ENCODE data around the gene NOS1AP. TPM values are rescaled to one million over a fixed set of nuclear protein-coding genes. Genes with fewer than 3 reads are reported as not detected.

The NOS1AP gene
- total and polyA plus RNA-seq, 2 experiments from 2014 or later, result 5.8 to 6.6 TPM

DNA sequence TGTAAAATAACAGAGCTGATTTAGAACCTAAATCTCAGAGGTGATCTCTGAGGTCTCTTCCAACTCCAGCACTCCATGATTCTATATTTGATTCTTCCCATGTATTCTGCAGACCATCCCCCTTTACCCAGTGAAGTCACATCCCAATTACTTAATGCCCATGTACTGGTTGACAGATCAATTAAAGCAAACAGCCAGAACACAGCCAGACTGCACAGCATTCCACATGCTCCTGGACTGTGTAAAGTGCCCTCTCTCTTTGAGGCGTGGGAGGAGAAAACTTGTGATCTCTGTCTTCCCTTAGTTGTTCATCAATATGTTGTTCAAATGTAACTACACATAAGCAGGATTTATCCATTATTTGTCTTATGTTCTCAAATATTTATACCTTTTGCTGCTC is 18.1 kb downstream of the NOS1AP start:
- ATAC-seq, result no peak
- Histone ChIP-seq H3K27ac (ENCODE audit: low read depth) (no peak overlapping the region), H3K4me3 (no peak overlapping the region), H3K27me3 (ENCODE audit: insufficient read depth) (peaks cover 20% of the 10 kb centered on the region), H3F3A (replicated peaks; ENCODE audit: low read depth) (no peaks in the 10 kb centered on the region), H4K20me1 (replicated peaks; ENCODE audit: insufficient read depth) (no peaks in the 10 kb centered on the region; the same call in 1 of the 2 replicates), H3K79me2 (replicated peaks; ENCODE audit: insufficient read depth) (peaks cover 34% of the 10 kb centered on the region), H2AFZ (no peak overlapping the region), H3K9me2 (ENCODE audit: insufficient read depth) (no peaks in the 10 kb centered on the region), H3K36me3 (ENCODE audit: insufficient read depth) (no peaks in the 10 kb centered on the region), H3K4me1 (ENCODE audit: insufficient read depth) (peaks cover 11% of the 10 kb centered on the region), H3K4me2 (no peak overlapping the region)
- Mint-ChIP-seq H3K27ac (no peak overlapping the region), H3K36me3 (ENCODE audit: low read depth) (peaks cover 17% of the 10 kb centered on the region; the same call in 2 of the 3 replicates), H3K4me1 (peaks cover 33% of the 10 kb centered on the region), H3K4me3 (no peak overlapping the region), H3K27me3 (ENCODE audit: insufficient read depth, low read depth, poor library complexity) (peaks cover 14% of the 10 kb centered on the region), H3K9me3 (peaks cover 4% of the 10 kb centered on the region; the same call in 2 of the 3 replicates)
- TF ChIP-seq, protein P1, sequence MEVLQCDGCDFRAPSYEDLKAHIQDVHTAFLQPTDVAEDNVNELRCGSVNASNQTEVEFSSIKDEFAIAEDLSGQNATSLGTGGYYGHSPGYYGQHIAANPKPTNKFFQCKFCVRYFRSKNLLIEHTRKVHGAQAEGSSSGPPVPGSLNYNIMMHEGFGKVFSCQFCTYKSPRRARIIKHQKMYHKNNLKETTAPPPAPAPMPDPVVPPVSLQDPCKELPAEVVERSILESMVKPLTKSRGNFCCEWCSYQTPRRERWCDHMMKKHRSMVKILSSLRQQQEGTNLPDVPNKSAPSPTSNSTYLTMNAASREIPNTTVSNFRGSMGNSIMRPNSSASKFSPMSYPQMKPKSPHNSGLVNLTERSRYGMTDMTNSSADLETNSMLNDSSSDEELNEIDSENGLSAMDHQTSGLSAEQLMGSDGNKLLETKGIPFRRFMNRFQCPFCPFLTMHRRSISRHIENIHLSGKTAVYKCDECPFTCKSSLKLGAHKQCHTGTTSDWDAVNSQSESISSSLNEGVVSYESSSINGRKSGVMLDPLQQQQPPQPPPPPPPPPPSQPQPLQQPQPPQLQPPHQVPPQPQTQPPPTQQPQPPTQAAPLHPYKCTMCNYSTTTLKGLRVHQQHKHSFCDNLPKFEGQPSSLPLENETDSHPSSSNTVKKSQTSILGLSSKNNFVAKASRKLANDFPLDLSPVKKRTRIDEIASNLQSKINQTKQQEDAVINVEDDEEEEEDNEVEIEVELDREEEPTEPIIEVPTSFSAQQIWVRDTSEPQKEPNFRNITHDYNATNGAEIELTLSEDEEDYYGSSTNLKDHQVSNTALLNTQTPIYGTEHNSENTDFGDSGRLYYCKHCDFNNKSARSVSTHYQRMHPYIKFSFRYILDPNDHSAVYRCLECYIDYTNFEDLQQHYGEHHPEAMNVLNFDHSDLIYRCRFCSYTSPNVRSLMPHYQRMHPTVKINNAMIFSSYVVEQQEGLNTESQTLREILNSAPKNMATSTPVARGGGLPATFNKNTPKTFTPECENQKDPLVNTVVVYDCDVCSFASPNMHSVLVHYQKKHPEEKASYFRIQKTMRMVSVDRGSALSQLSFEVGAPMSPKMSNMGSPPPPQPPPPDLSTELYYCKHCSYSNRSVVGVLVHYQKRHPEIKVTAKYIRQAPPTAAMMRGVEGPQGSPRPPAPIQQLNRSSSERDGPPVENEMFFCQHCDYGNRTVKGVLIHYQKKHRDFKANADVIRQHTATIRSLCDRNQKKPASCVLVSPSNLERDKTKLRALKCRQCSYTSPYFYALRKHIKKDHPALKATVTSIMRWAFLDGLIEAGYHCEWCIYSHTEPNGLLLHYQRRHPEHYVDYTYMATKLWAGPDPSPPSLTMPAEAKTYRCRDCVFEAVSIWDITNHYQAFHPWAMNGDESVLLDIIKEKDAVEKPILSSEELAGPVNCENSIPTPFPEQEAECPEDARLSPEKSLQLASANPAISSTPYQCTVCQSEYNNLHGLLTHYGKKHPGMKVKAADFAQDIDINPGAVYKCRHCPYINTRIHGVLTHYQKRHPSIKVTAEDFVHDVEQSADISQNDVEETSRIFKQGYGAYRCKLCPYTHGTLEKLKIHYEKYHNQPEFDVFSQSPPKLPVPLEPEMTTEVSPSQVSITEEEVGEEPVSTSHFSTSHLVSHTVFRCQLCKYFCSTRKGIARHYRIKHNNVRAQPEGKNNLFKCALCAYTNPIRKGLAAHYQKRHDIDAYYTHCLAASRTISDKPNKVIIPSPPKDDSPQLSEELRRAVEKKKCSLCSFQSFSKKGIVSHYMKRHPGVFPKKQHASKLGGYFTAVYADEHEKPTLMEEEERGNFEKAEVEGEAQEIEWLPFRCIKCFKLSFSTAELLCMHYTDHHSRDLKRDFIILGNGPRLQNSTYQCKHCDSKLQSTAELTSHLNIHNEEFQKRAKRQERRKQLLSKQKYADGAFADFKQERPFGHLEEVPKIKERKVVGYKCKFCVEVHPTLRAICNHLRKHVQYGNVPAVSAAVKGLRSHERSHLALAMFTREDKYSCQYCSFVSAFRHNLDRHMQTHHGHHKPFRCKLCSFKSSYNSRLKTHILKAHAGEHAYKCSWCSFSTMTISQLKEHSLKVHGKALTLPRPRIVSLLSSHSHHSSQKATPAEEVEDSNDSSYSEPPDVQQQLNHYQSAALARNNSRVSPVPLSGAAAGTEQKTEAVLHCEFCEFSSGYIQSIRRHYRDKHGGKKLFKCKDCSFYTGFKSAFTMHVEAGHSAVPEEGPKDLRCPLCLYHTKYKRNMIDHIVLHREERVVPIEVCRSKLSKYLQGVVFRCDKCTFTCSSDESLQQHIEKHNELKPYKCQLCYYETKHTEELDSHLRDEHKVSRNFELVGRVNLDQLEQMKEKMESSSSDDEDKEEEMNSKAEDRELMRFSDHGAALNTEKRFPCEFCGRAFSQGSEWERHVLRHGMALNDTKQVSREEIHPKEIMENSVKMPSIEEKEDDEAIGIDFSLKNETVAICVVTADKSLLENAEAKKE (CRISPR knock-in tag; IDR thresholded peaks at IDR 0.05), result no peak
- TF ChIP-seq ZNF331 (CRISPR knock-in tag; IDR thresholded peaks at IDR 0.05; ENCODE audit: low read depth), result no peak
- no peak for DNase-seq (ENCODE audit: low spot score)

DNA sequence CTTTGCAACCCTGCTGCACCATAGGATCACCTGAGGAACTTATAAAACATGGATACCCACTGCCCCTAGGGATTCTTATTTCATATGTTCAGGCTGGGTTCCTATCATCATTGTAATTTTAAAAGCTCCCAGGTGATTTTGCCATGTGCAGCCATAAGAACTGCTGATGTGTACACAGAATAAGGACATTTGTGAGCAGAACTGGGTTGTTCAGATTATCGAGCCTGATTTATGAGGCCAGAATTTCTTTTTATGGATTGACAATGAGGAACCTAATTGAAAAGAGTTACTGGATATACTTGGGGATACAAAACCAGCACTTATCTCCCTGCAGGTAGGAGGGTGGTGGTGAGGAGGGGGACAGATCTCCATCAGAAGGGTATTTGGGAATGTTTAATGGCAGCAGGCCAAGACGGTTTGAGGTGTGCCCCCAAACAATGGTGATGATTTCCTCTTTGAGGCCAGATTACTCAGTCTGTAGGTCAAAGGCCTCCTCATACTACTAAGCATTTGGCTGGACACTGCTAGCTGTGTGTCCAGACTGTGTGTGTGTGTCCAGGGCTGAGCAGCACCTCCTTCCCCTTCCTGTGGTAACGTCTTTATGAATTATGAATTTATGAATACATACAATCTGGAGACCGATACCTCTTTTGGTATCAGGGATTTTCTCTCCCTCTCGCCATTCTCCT is 18.9 kb downstream of the NOS1AP start:
- no peak overlapping the region for H3K27ac Mint-ChIP-seq
- H3K27me3 Mint-ChIP-seq (ENCODE audit: insufficient read depth, low read depth, poor library complexity), result peaks cover 14% of the 10 kb centered on the region
- no peaks in the 10 kb centered on the region for H3K36me3 ChIP-seq (ENCODE audit: insufficient read depth)
- H3K4me1 ChIP-seq (ENCODE audit: insufficient read depth), result peaks cover 18% of the 10 kb centered on the region
- H3F3A ChIP-seq (replicated peaks; ENCODE audit: low read depth), result no peaks in the 10 kb centered on the region
- H3K79me2 ChIP-seq (replicated peaks; ENCODE audit: insufficient read depth), result peaks cover 38% of the 10 kb centered on the region
- H3K4me3 Mint-ChIP-seq, result no peak overlapping the region
- no peak for TF ChIP-seq STAT1 (IDR thresholded peaks at IDR 0.05; ENCODE audit: unreplicated experiment)
- no peak for TF ChIP-seq ZNF114 (CRISPR knock-in tag; IDR thresholded peaks at IDR 0.05)
- no peak overlapping the region for H3K4me3 ChIP-seq
- no peak overlapping the region for H3K4me2 ChIP-seq
- H3K27ac ChIP-seq (ENCODE audit: low read depth), result no peak overlapping the region
- peaks cover 42% of the 10 kb centered on the region for H3K4me1 Mint-ChIP-seq
- no peak for ATAC-seq
- peaks cover 29% of the 10 kb centered on the region for H3K27me3 ChIP-seq (ENCODE audit: insufficient read depth)
- no peaks in the 10 kb centered on the region for H3K9me2 ChIP-seq (ENCODE audit: insufficient read depth)
- H2AFZ ChIP-seq, result no peak overlapping the region
- H4K20me1 ChIP-seq (replicated peaks; ENCODE audit: insufficient read depth), result no peaks in the 10 kb centered on the region; the same call in 1 of the 2 replicates
- H3K9me3 Mint-ChIP-seq, result peaks cover 4% of the 10 kb centered on the region; the same call in 2 of the 3 replicates
- DNase-seq (ENCODE audit: low spot score), result no peak
- H3K36me3 Mint-ChIP-seq (ENCODE audit: low read depth), result peaks cover 12% of the 10 kb centered on the region; the same call in 2 of the 3 replicates
